ENCODE results near the gene PRKG1.
"Not testable (repeated sequence)": the region's sequence is repeated elsewhere in the genome, so short reads cannot be mapped to it uniquely, and the experiment has no call there.

The PRKG1 gene

DNA sequence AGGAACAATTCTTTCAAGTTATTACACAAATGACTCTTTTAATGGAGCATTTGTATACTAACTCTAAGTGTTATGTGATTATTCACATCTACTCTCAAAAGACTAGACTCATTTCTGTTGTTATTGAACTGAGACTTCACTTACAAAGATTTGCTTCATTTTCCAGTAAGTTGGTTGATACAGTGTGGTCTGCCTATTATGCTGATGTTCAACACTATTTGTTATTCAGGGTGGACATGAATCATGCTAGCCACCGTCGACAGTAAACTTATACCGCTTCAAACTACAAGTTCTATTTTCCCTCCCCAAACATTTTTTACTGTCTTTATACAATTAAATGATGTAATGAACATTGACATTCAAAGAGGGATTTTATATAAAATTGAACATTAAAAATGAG, 84.5 kb downstream of the PRKG1 start:
- no peak overlapping the region for H3K27ac ChIP-seq (ENCODE audit: low read length)
- no peaks in the 10 kb centered on the region for H4K20me1 ChIP-seq (ENCODE audit: insufficient read depth, low read length)
- ATAC-seq (ENCODE audit: insufficient read depth, low read depth) (no peak), DNase-seq (no peak)
- H3K27me3 ChIP-seq (ENCODE audit: insufficient read depth, low read length, poor library complexity): no peaks in the 10 kb centered on the region
- no peak overlapping the region for H3K4me3 ChIP-seq (ENCODE audit: low read depth in 1 of 2, low read length in 2 of 2)
- H3K9ac ChIP-seq (ENCODE audit: low read depth, low read length): no peak overlapping the region
- no peak overlapping the region for H3K4me2 ChIP-seq (ENCODE audit: insufficient read depth, low read length)
- TF ChIP-seq, protein P1, sequence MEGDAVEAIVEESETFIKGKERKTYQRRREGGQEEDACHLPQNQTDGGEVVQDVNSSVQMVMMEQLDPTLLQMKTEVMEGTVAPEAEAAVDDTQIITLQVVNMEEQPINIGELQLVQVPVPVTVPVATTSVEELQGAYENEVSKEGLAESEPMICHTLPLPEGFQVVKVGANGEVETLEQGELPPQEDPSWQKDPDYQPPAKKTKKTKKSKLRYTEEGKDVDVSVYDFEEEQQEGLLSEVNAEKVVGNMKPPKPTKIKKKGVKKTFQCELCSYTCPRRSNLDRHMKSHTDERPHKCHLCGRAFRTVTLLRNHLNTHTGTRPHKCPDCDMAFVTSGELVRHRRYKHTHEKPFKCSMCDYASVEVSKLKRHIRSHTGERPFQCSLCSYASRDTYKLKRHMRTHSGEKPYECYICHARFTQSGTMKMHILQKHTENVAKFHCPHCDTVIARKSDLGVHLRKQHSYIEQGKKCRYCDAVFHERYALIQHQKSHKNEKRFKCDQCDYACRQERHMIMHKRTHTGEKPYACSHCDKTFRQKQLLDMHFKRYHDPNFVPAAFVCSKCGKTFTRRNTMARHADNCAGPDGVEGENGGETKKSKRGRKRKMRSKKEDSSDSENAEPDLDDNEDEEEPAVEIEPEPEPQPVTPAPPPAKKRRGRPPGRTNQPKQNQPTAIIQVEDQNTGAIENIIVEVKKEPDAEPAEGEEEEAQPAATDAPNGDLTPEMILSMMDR (IDR thresholded peaks at IDR 0.05; ENCODE audit: borderline replicate concordance, extremely low read depth, low read length, poor library complexity, severe bottlenecking): no peak
- TF ChIP-seq EZH2 (IDR thresholded peaks at IDR 0.05; ENCODE audit: borderline replicate concordance, low read depth, low read length, severe bottlenecking): no peak
- H3K4me1 ChIP-seq (ENCODE audit: insufficient read depth, low read length): no peaks in the 10 kb centered on the region
- no peak overlapping the region for H2AFZ ChIP-seq (ENCODE audit: low read depth, low read length)
- H3K36me3 ChIP-seq (ENCODE audit: insufficient read depth, low read length): no peaks in the 10 kb centered on the region
- H3K79me2 ChIP-seq (ENCODE audit: insufficient read depth, low read length): no peaks in the 10 kb centered on the region
- no peaks in the 10 kb centered on the region for H3K9me3 ChIP-seq (ENCODE audit: insufficient read depth, low read length, severe bottlenecking)

GRCh38 chr10:51159841-51160240, 85.6 kb downstream of the PRKG1 start:
- Histone ChIP-seq H3K4me3 (ENCODE audit: low read depth in 1 of 2, low read length in 2 of 2) (no peak overlapping the region), H3K79me2 (ENCODE audit: insufficient read depth, low read length) (no peaks in the 10 kb centered on the region), H3K27me3 (ENCODE audit: insufficient read depth, low read length, poor library complexity) (no peaks in the 10 kb centered on the region), H2AFZ (ENCODE audit: low read depth, low read length) (no peak overlapping the region), H4K20me1 (ENCODE audit: insufficient read depth, low read length) (no peaks in the 10 kb centered on the region), H3K4me1 (ENCODE audit: insufficient read depth, low read length) (no peaks in the 10 kb centered on the region), H3K4me2 (ENCODE audit: insufficient read depth, low read length) (no peak overlapping the region), H3K36me3 (ENCODE audit: insufficient read depth, low read length) (no peaks in the 10 kb centered on the region), H3K9me3 (ENCODE audit: insufficient read depth, low read length, severe bottlenecking) (no peaks in the 10 kb centered on the region), H3K27ac (ENCODE audit: low read length) (no peak overlapping the region), H3K9ac (ENCODE audit: low read depth, low read length) (no peak overlapping the region)
- DNase-seq (no peak), ATAC-seq (ENCODE audit: insufficient read depth, low read depth) (no peak)
- TF ChIP-seq, protein P1 (IDR thresholded peaks at IDR 0.05; ENCODE audit: borderline replicate concordance, extremely low read depth, low read length, poor library complexity, severe bottlenecking): no peak
- no peak for TF ChIP-seq EZH2 (IDR thresholded peaks at IDR 0.05; ENCODE audit: borderline replicate concordance, low read depth, low read length, severe bottlenecking)

DNA sequence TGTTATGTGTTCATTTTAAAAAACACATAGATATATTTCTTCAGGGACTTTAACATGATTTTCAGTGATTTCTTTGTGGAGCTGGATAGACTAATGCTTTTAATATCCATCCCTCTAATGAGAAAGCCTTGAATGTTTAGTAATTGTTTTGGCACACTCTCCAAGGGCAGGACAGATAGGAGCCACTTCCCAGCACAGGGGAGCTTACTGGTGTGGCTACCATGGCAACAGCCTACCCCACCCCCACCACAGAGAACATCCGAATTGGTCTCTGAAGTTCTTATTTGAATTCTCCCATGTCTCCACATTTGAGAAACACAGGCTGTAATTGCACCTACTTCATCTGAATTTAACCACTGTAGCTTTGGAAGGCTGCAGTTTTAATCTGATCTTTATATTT, 87.7 kb downstream of the PRKG1 start:
- no peaks in the 10 kb centered on the region for H3K79me2 ChIP-seq (ENCODE audit: insufficient read depth, low read length)
- no peaks in the 10 kb centered on the region for H3K9me3 ChIP-seq (ENCODE audit: insufficient read depth, low read length, severe bottlenecking)
- no peaks in the 10 kb centered on the region for H3K36me3 ChIP-seq (ENCODE audit: insufficient read depth, low read length)
- H3K4me1 ChIP-seq (ENCODE audit: insufficient read depth, low read length): no peaks in the 10 kb centered on the region
- H2AFZ ChIP-seq (ENCODE audit: low read depth, low read length): no peak overlapping the region
- no peaks in the 10 kb centered on the region for H4K20me1 ChIP-seq (ENCODE audit: insufficient read depth, low read length)
- H3K4me2 ChIP-seq (ENCODE audit: insufficient read depth, low read length): no peak overlapping the region
- DNase-seq (no peak), ATAC-seq (ENCODE audit: insufficient read depth, low read depth) (no peak)
- H3K27ac ChIP-seq (ENCODE audit: low read length): no peak overlapping the region
- H3K4me3 ChIP-seq (ENCODE audit: low read depth in 1 of 2, low read length in 2 of 2): no peak overlapping the region
- TF ChIP-seq EZH2 (IDR thresholded peaks at IDR 0.05; ENCODE audit: borderline replicate concordance, low read depth, low read length, severe bottlenecking): no peak
- TF ChIP-seq, protein P1 (IDR thresholded peaks at IDR 0.05; ENCODE audit: borderline replicate concordance, extremely low read depth, low read length, poor library complexity, severe bottlenecking): no peak
- H3K27me3 ChIP-seq (ENCODE audit: insufficient read depth, low read length, poor library complexity): no peaks in the 10 kb centered on the region
- H3K9ac ChIP-seq (ENCODE audit: low read depth, low read length): no peak overlapping the region

DNA sequence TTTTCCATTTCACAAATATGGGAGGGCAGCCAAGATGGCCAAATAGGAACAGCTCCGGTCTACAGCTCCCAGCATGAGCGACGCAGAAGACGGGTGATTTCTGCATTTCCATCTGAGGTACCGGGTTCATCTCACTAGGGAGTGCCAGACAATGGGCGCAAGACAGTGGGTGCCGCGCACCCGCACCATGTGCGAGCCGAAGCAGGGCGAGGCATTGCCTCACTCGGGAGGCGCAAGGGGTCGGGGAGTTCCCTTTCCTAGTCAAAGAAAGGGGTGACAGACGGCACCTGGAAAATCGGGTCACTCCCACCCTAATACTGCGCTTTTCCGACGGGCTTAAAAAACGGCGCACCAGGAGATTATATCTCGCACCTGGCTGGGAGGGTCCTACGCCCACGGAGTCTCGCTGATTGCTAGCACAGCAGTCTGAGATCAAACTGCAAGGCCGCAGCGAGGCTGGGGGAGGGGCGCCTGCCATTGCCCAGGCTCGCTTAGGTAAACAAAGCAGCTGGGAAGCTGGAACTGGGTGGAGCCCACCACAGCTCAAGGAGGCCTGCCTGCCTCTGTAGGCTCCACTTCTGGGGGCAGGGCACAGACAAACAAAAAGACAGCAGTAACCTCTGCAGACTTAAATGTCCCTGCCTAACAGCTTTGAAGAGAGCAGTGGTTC, 89.2 kb downstream of the PRKG1 start:
- H3K4me2 ChIP-seq (ENCODE audit: insufficient read depth, low read length); H3K27ac ChIP-seq (ENCODE audit: low read length); H2AFZ ChIP-seq (ENCODE audit: low read depth, low read length); H3K9ac ChIP-seq (ENCODE audit: low read depth, low read length); H3K9me3 ChIP-seq (ENCODE audit: insufficient read depth, low read length, severe bottlenecking); H3K27me3 ChIP-seq (ENCODE audit: insufficient read depth, low read length, poor library complexity); DNase-seq; H3K79me2 ChIP-seq (ENCODE audit: insufficient read depth, low read length); H4K20me1 ChIP-seq (ENCODE audit: insufficient read depth, low read length); H3K4me3 ChIP-seq (ENCODE audit: low read depth in 1 of 2, low read length in 2 of 2); ATAC-seq (ENCODE audit: insufficient read depth, low read depth); H3K36me3 ChIP-seq (ENCODE audit: insufficient read depth, low read length); H3K4me1 ChIP-seq (ENCODE audit: insufficient read depth, low read length): not testable (repeated sequence)
